HG03571 (cell line): Measurements from ENCODE around the gene NUMB.

Experiments used
- ATAC-seq: cut with Tn5 transposase; IDR thresholded peaks from one replicate; pipeline ENCODE4 v1.9.1; 2021; ENCODE audit not compliant: unreplicated experiment

NUMB gene

GRCh38 chr14:73458183-73458976 is at the start of gene NUMB:
Gene NUMB, minus strand, starts transcription at chr14:73458546. Its CDS starts 102,795 bp downstream, at chr14:73355751.
- peak; percentile 87 for ATAC-seq

GRCh38 chr14:73503648-73504047 is 45.3 kb upstream of the NUMB start:
- no peak for ATAC-seq

- ATAC-seq, result no peak
Measured at GRCh38 chr14:73502017-73502619, 43.8 kb upstream of the NUMB start.

GRCh38 chr14:73500360-73500759 is 42.0 kb upstream of the NUMB start:
- ATAC-seq, result no peak

- ATAC-seq, result no peak
Measured at GRCh38 chr14:73494593-73494992, 36.2 kb upstream of the NUMB start.

GRCh38 chr14:73492670-73493069 is 34.3 kb upstream of the NUMB start:
- ATAC-seq, result no peak

- no peak for ATAC-seq
Measured at GRCh38 chr14:73492043-73492552, 33.8 kb upstream of the NUMB start.

- peak; percentile 50 for ATAC-seq
Measured at GRCh38 chr14:73491256-73492042, 33.1 kb upstream of the NUMB start.

- ATAC-seq, result no peak
Measured at GRCh38 chr14:73489481-73490175, 31.3 kb upstream of the NUMB start.

- ATAC-seq, result no peak
Measured at GRCh38 chr14:73478684-73479083, 20.3 kb upstream of the NUMB start.

- peak; percentile 62 for ATAC-seq
Measured at GRCh38 chr14:73477618-73478266, 19.4 kb upstream of the NUMB start.

- no peak for ATAC-seq
Measured at GRCh38 chr14:73476451-73476931, 18.1 kb upstream of the NUMB start.

- no peak for ATAC-seq
Measured at GRCh38 chr14:73474952-73475351, 16.6 kb upstream of the NUMB start.

GRCh38 chr14:73472185-73473114 is 14.1 kb upstream of the NUMB start:
- peak; percentile 40 for ATAC-seq

GRCh38 chr14:73471582-73472184 is 13.3 kb upstream of the NUMB start:
- no peak for ATAC-seq

GRCh38 chr14:73468828-73469375 is 10.6 kb upstream of the NUMB start:
- no peak for ATAC-seq

- ATAC-seq, result no peak
Measured at GRCh38 chr14:73467800-73468199, 9.5 kb upstream of the NUMB start.

- no peak for ATAC-seq
Measured at GRCh38 chr14:73467377-73467776, 9.0 kb upstream of the NUMB start.
